Stomach smooth muscle (tissue), 2 donors: ENCODE results near the gene SPECC1.

Source experiments
- H3K27ac ChIP-seq: one replicate; pipeline ENCODE4 v1.7.0; 2013; ENCODE audit warnings: mild to moderate bottlenecking, low read length, inconsistent platforms
- H3K27me3 ChIP-seq, 2 donors: one replicate each; pipeline ENCODE4 v1.7.0; 2013; ENCODE audit warnings: low read length in 2 of 2; ENCODE audit not compliant: insufficient read depth in 2 of 2, control insufficient read depth in 1 of 2
- H3K36me3 ChIP-seq, 2 donors: one replicate each; pipeline ENCODE4 v1.7.0; 2013; ENCODE audit warnings: low read length in 2 of 2; ENCODE audit not compliant: control insufficient read depth in 2 of 2, insufficient read depth in 2 of 2
- H3K4me1 ChIP-seq: one replicate; pipeline ENCODE4 v1.7.0; 2013; ENCODE audit warnings: low read length; ENCODE audit not compliant: control insufficient read depth, insufficient read depth
- H3K4me3 ChIP-seq, 2 donors: one replicate each; pipeline ENCODE4 v1.7.0; 2013; ENCODE audit warnings: low read length in 2 of 2
- H3K9ac ChIP-seq, 2 donors: one replicate each; pipeline ENCODE4 v1.7.0; 2013; ENCODE audit warnings: low read length in 2 of 2, mild to moderate bottlenecking in 1 of 2
- H3K9me3 ChIP-seq, 2 donors: one replicate each; pipeline ENCODE4 v1.7.0; 2013; ENCODE audit warnings: low read length in 2 of 2; ENCODE audit not compliant: control insufficient read depth in 2 of 2
- donor health status: healthy.
- donor health status: Pancreatic carcinoma.

Gene SPECC1

DNA sequence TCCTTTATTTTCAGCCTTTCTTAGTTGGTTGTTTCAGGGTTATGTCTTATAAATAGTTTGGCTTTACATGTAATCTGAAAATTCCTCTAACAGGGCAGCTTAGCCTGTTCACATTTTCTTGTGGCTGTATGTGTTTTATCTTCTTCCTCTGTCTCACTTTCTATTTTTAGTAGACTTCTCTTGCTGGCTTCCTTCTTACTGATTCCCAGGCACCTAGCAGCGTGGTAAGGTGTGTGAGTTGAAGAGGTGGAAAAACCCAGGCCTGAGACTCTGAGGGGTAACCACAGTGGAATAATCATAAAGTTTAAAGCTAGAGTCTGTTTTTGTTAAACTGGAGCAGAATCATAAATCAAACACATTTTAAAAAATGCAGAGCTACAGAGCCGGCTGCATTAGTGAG is 267.3 kb downstream of the SPECC1 start:
- H3K4me1 ChIP-seq = no peaks in the 10 kb centered on the region
- no peak overlapping the region for H3K9ac ChIP-seq
- H3K4me3 ChIP-seq = no peak overlapping the region
- H3K27me3 ChIP-seq = no peaks in the 10 kb centered on the region
- no peaks in the 10 kb centered on the region for H3K36me3 ChIP-seq
- H3K27ac ChIP-seq = no peak overlapping the region
- no peaks in the 10 kb centered on the region for H3K9me3 ChIP-seq

DNA sequence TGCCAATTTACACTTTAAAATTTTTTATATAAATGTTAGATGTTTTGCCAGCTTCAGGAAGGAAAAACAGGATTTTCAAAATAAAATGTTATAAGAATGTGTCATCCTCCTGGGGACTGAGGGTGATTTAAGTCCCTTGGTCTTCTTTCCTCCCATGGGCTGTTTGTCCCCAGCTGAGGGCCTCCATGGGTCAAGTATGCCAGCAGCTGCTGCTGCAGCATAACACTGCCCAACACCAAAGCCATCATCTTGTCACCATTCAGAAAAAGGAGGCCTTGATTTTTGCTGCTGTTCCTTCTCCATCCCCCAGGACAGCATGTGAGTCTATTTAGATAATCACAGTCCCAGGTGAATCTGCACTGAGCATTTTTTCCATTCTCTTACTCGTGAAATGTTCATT is 269.6 kb downstream of the SPECC1 start:
- Histone ChIP-seq H3K36me3 (no peaks in the 10 kb centered on the region), H3K27ac (no peak overlapping the region), H3K9ac (no peak overlapping the region), H3K27me3 (no peaks in the 10 kb centered on the region), H3K9me3 (no peaks in the 10 kb centered on the region), H3K4me3 (no peak overlapping the region), H3K4me1 (no peaks in the 10 kb centered on the region)

DNA sequence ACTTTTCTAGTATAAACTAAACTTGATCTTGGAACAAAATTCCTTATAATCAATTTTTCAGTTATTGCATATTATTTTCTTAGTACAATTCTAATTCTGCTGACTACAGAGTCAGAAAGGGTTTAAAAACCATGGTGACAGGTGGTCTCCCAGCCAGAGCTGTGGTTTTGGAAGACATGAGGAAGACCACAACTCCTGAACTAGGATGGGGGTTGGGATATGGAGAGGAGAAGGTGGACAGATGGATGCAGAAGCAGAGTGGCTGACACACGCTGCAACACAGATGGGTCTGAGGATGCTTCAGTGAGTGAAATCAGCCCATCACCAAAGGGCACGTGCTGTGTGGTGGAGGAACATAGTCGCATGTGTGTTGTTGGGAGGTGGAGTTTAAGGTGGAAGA is 270.5 kb downstream of the SPECC1 start:
- Histone ChIP-seq H3K27ac (no peak overlapping the region), H3K36me3 (no peaks in the 10 kb centered on the region), H3K27me3 (no peaks in the 10 kb centered on the region), H3K4me3 (no peak overlapping the region), H3K9me3 (no peaks in the 10 kb centered on the region), H3K4me1 (no peaks in the 10 kb centered on the region), H3K9ac (no peak overlapping the region)

DNA sequence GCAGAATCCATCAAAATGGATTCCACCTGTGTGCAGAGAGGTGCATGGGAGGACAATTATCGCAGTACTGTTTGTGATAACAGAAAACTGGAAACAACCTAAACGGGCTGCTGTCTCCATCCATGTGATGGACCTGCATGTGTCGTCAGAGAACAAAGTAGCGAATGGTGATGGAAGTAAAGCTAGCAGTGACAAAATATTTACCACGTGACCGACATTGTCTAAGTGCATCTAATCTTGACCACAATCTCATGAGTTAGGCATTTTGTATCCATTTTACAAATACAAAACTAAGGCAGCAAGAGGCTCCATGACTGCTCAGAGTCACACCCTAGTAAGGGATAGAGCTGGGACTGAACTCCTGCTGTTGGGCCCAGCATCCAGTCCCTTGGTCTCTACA is 270.9 kb downstream of the SPECC1 start:
- no peaks in the 10 kb centered on the region for H3K9me3 ChIP-seq
- no peaks in the 10 kb centered on the region for H3K36me3 ChIP-seq
- H3K9ac ChIP-seq = no peak overlapping the region
- no peak overlapping the region for H3K27ac ChIP-seq
- H3K27me3 ChIP-seq = no peaks in the 10 kb centered on the region
- no peak overlapping the region for H3K4me3 ChIP-seq
- no peaks in the 10 kb centered on the region for H3K4me1 ChIP-seq

DNA sequence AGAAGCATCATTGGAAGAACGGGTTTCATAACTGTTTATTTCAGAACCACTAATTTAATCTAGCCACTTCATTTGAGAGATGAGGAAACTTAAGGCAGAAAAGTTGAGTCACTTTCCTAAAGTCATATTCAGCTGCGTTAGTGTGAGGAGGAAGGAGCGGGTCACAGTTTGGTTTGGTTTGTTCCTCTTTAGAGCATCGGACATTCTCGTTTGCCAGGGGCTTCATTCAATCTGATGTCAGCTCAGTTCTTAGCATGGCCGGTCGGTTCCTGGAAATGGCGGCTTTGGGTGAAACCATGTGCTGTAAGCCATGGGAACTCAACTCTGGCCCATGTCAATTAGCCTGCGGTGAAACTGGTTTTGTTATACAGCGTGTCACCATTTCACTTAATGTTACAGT is 271.7 kb downstream of the SPECC1 start:
- Histone ChIP-seq H3K36me3 (no peaks in the 10 kb centered on the region), H3K4me1 (no peaks in the 10 kb centered on the region), H3K9me3 (no peaks in the 10 kb centered on the region), H3K27ac (no peak overlapping the region), H3K9ac (no peak overlapping the region), H3K4me3 (no peak overlapping the region), H3K27me3 (no peaks in the 10 kb centered on the region)

DNA sequence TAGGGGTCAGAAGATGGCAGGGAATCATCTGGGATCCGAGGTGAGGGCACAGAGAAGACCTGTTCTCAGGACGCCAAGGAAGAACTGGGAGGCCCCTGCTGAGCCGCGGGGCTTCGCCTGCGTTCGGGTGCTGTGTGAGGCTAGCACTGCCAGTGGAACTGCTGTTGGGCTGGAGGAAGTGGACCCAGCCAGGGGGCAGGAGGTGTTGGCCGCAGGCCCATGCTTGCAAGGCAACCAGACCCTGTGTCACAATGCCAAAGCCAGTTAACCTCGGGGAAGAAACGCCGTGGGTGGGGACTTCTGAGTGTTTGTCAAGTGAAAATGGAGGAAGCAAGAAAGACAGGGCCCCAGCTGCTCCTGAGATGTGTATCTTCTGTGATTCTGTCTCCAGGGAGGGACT is 272.7 kb downstream of the SPECC1 start:
- Histone ChIP-seq H3K4me1 (no peaks in the 10 kb centered on the region), H3K36me3 (no peaks in the 10 kb centered on the region), H3K27me3 (no peaks in the 10 kb centered on the region), H3K9ac (no peak overlapping the region), H3K9me3 (no peaks in the 10 kb centered on the region), H3K4me3 (no peak overlapping the region), H3K27ac (no peak overlapping the region)

DNA sequence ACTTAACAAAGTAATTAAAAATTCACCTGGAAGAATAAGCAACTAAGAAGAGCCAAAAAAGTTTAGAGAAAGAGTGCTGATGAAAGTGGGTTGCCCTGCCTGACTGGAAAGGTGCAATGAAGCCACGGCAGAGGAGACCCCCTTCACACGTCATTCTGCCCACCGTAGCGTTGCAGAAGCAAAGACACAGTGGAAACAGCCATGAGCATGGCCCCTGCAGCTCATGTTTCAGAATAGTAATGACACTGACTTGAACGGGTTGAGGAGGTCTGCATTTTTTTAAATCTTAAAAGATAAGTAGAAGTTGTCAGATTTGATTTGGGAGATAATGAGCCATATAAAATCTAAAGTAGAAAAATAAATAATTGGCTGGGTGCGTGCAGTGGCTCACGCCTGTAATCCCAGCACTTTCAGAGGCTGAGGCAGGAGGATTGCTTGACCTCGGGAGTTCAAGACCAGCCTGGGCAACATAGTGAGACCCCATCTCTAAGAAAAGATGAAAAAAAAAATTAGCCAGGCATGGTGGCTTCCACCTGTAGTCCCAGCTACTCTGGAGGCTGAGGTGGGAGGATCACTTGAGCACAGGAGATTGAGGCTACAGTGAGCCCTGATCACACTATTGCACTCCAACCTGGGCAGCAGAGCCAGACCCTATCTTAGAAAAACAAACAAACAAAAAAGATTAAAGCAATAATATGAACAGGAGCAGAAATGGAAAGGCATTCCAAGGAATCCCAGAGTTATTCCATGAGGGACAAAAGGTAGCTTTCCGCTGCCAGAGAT is 273.6 kb downstream of the SPECC1 start:
- no peaks in the 10 kb centered on the region for H3K9me3 ChIP-seq
- no peaks in the 10 kb centered on the region for H3K27me3 ChIP-seq
- H3K36me3 ChIP-seq = no peaks in the 10 kb centered on the region
- no peaks in the 10 kb centered on the region for H3K4me1 ChIP-seq
- no peak overlapping the region for H3K9ac ChIP-seq
- H3K27ac ChIP-seq = no peak overlapping the region
- H3K4me3 ChIP-seq = no peak overlapping the region

DNA sequence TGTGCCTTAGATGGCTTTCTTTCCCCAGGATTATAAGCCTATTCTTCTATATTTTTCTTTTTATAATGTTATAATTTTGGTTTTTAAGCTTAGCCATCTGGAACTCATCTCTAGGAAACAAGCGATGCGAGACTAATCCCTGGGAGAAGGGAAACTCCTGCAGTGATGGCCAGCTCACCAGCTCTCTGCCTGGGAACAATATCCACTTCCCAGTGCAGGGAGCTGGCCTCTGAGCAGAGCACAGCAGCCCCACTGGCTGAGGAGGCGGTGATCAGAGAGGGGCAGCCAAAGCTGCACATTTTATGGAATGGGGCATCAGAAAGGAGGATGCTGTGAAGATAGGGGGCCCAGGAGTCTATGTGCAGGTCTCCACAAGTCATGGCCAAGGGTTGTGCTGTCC is 274.9 kb downstream of the SPECC1 start:
- no peaks in the 10 kb centered on the region for H3K27me3 ChIP-seq
- H3K9ac ChIP-seq = no peak overlapping the region
- no peaks in the 10 kb centered on the region for H3K4me1 ChIP-seq
- no peaks in the 10 kb centered on the region for H3K36me3 ChIP-seq
- H3K4me3 ChIP-seq = no peak overlapping the region
- no peaks in the 10 kb centered on the region for H3K9me3 ChIP-seq
- H3K27ac ChIP-seq = no peak overlapping the region

DNA sequence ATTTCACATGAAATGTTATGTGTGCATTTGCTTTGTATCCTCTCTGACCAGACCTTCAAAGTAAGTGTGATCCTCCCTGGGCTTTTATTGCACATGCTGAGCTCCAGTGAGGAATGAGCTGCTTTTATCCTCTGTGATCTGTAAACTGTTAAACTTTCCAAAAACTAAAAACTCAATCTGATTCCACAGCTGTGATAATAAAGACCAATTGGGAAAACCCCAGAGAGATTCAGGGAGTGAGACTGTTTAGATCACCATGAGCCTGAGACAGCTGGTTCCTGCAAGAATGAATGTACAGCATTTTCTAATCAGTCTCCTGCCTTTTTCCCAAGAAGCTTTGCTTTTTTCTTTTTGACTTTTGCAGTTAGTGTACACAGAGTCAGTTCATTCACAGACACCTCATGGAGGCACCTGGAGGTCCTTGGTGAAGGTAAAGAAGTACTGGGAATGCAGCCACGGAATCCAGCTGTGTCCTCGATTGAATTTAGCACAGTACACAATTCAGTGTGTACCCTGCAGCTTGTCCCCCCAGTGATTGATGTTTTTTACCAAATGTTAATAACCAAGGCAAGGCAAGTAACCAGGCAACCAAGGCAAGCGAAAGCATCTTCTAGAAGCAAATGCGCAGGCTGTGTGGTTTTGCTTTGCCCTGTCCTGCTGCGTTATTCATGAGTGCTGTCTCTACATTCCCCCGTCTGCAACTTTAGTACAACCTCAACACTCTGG is 275.6 kb downstream of the SPECC1 start:
- no peak overlapping the region for H3K9ac ChIP-seq
- H3K27me3 ChIP-seq = no peaks in the 10 kb centered on the region
- no peak overlapping the region for H3K27ac ChIP-seq
- no peaks in the 10 kb centered on the region for H3K4me1 ChIP-seq
- H3K4me3 ChIP-seq = no peak overlapping the region
- H3K36me3 ChIP-seq = no peaks in the 10 kb centered on the region
- no peaks in the 10 kb centered on the region for H3K9me3 ChIP-seq

DNA sequence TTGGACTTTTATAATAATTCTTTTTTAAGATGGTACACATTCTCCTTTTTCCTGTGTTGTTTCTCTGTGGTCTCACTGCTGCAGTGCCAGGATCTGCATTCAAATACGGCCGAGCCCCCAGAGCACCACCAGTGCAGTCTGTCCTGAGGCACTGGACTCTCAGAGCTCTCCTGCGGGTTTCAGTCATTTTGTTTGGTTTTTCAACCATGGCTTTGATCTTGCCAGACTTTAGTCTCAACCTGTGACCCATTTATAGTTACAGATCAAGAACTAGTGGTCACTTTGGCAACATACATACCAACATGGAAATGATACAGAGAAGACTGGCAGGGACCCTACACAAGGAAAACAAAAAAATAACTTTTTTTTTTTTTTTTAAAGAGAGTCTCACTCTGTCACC is 280.8 kb downstream of the SPECC1 start:
- Histone ChIP-seq H3K4me3 (no peak overlapping the region), H3K9ac (no peak overlapping the region), H3K9me3 (no peaks in the 10 kb centered on the region), H3K27me3 (no peaks in the 10 kb centered on the region), H3K36me3 (no peaks in the 10 kb centered on the region), H3K27ac (no peak overlapping the region), H3K4me1 (no peaks in the 10 kb centered on the region)

DNA sequence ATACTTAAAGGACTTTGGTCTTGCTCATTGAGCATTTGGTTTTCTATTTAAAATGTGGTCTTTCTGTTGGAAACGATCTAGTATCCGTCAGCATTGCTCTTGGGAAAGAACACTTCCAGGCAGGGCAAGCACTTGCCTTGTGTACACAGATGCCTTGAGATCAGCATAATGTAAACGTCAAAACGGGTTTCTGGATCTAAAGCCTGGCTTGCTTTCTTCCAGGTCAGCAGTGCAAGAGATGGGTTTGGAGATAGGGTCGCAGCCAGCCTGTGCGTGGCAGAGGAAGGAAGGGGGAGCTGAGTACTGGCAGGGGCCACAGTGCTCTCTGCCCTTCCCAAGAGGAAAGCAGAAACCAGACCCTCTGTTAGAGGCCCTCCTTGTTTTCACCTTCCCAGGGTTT is 282.7 kb downstream of the SPECC1 start:
- no peaks in the 10 kb centered on the region for H3K4me1 ChIP-seq
- H3K27ac ChIP-seq = no peak overlapping the region
- H3K9ac ChIP-seq = no peak overlapping the region

More for the DNA sequence above, 282.7 kb downstream of the SPECC1 start:
- H3K4me3 ChIP-seq = no peak overlapping the region
- no peaks in the 10 kb centered on the region for H3K9me3 ChIP-seq
- no peaks in the 10 kb centered on the region for H3K36me3 ChIP-seq
- H3K27me3 ChIP-seq = no peaks in the 10 kb centered on the region
